NCI-H460 (cell line): Measurements from ENCODE around the gene WARS2. TPM values are rescaled to one million over a fixed set of nuclear protein-coding genes. Genes with fewer than 3 reads are reported as not detected.

Experiments
- DNase-seq: peaks from one replicate; pipeline ENCODE4 v3.0.0-alpha.2; 2016; ENCODE audit warnings: low read depth; ENCODE audit errors: extremely low read depth
- total RNA-seq: library from RNA; depleted of rRNA; stranded (reverse); fragments of >200 nt; shearing (Covaris generic); gene quantifications from 2 replicates; pipeline ENCODE4 v1.2.3, GENCODE V29; 2014

The WARS2 gene
- total RNA-seq, 1 experiment from 2014 or later: 17.6 TPM

DNA sequence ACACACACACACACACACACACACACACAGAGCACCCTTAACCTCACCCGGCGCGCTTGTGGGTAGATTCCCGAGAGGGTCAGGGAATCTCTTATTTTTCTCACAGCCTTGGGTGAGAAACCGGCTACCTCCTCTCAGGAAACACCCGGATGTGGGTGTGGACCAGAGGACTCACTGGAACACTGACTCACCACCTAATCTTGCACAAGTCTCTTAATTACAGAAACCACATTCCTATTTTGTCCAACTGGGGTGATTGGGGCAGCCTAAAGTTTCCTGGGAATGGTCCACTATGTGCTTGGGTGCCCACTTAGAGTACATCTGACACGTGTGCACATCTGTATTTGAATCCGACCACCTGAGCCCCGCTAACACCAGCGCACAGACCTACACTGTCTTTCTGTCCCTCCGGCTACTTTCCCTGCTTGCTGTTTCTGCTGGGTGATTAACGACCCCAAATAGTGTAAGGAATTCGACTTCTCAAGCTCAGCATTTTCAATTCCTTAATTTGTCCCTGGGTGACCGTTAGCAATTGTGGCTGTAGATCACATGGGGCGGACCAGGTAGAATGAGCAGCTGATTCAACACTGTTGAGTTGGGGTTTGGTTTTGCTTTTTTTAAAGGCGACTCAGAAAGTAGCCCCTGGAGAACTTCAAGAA, 138.3 kb downstream of the WARS2 start:
- peak; percentile 1 for DNase-seq

DNA sequence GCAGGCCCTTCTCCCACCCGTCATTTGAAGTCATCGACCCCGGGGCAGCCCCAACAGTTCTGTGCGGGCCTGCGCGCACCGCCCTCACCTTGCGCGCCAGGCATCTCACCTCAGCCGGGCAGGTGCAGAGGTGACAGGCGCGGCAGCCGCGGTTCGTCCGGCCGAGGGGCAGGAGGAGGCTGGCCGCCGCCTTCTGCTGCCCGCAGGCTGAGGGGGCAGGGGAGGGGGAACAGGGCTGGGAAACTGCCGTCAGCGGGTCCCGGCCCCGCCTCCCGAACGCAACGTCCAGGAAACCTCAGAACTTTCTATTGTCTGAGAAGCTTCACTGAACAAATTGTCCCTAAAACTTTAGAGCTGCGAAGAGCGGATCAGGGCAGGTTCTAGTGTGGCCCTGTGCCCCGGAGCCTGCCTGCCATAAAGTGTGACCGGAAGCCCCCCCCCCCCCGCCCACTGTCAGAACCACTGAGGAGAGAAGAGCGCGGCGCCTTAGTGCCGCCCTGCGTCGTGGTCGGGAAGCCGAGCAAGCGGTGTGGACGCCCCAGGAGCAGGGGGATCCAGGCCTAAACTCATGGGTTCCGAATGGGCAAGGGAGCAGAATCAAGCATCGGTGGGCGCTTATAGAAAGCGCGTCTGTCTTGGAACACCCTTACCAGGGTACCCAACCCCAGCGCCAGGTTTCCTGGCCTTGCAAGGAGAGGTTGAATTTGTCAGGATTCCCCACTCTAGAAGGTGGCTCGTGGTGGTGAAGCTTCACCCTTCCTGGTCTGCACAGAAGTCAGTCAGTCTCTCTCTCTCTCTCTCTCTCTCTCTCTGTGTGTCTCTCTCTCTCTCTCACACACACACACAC, 139.0 kb downstream of the WARS2 start:
- no peak for DNase-seq

DNA sequence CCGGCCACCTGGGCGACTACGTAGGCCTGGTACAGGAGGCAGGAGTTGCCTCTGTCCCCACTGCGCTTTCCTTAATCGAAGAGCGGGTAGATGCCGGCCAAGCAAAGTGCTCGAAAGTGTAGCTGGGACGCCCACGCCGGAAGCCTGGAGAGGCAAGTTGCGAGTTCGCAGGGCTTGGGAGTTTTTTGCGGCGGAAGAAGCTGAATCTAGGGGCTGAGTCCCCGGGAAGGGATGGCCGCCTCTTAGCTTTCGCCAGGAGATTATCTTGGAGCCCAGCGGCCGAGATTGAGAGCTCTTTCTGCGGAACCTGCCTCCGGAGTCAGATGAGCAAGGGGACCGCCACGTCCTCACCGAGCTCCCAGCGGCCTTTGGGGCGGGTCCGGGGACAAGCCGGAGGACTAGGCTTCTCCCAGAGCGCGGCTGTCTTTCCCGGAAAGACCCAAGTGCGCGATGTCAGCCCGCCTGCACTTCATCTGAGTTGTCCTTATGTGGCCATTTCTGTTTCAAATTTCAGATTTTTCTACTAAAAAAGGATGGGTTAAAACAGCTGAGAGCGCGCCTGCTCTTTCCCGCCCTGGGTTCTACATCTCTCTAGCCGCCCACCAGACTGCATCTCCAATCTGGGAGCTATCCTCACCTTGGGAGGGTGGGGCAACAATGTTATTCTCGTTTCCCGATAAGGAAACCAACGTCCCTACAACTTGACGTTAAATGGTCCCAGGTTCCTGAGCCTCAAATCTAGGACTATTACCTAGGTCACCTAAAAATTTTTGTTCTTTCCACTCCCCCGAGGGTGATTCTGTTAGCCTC, 139.9 kb downstream of the WARS2 start:
- DNase-seq: no peak

GRCh38 chr1:118999348-119000071, 140.9 kb downstream of the WARS2 start:
- DNase-seq: no peak

- no peak for DNase-seq
Measured at GRCh38 chr1:118998171-118998570, 142.3 kb downstream of the WARS2 start.

- no peak for DNase-seq
Measured at GRCh38 chr1:118997225-118997624, 143.2 kb downstream of the WARS2 start.

DNA sequence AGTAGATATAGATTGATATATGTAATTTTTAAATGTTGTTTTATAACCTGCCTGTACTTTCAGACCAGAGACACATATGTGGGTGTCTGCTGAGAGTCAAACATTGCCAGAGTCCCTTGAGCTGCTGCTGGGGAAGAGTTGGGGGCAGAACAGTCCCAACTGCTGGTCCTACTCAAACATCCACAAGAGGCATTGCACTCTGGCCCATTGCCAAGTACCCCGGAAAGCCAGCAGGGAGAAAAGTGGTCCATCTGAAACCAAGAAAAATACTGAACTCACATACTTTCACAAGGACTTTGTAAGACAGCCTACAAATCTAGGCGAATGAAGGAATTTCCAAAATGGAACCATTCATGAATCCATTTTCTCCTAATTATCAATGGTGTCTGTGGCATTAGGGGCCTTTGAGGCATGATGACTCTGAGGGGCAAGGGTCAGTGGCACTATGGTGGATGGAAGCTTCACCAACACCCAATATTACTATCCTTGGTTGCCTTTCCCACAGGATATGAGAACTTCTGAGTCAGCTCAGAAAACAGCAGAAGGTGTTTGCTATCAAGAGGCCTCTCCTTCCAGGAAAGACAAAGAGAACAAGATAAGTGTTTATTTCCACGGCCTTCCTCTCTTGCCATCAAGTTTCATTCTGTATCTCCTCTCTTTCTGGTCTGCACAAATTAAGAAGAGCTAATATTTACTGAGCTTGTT, 145.0 kb downstream of the WARS2 start:
- no peak for DNase-seq

DNA sequence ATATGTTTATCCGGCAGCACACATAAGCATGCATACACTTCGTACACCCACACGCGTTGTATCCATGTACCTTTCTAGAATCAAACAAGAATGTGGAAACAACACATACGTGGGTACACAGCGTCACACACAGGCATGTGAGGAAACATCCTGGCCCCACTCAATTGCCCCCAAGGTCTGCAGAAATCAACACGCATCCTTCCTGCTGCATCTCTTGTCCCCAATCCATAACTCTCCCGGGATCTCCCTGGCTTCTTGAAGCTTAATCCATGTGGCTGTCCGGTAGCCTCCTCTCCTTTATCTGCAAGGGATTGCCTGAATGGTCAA, 146.8 kb downstream of the WARS2 start:
- DNase-seq: no peak

DNA sequence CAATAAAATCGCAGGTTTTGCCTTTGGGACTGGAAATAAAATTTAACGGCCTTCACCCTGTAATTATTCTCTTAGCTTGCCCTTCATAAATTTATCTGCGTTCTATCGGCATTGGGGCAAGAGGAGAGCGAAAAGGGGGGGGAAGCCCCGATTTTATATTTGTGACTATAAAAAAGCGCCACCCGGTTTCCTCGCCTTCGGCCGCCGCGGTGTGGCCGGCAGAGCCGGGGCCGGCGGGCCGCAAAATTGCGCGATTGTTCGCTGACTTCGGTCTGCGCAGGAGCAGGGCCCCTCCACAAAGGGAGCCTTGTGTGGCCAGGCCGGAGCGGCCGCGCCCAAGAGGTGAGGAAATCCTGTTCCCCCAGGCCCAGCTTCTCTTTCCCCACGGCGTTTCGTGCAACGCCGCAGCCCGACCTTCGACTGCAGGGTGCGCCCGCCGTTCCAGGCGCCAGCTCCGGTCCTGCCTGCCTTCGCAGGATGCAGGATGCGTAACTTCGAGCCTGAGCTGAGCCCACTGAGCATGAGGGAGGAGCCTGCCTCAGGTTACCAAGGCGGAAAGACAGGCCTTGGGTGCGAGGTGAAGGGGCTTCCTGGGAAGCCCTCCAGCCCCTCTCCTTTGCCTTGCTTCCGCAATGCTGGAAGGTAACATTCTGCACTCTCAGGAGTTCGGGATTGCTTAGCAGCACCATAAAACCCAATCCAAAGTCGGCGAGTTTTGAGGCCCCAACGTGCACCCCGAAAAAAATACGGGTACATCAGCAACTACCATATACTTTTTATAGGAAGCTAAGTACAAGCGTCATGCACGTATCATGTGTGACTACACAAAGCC, 147.4 kb downstream of the WARS2 start:
- DNase-seq: no peak

DNA sequence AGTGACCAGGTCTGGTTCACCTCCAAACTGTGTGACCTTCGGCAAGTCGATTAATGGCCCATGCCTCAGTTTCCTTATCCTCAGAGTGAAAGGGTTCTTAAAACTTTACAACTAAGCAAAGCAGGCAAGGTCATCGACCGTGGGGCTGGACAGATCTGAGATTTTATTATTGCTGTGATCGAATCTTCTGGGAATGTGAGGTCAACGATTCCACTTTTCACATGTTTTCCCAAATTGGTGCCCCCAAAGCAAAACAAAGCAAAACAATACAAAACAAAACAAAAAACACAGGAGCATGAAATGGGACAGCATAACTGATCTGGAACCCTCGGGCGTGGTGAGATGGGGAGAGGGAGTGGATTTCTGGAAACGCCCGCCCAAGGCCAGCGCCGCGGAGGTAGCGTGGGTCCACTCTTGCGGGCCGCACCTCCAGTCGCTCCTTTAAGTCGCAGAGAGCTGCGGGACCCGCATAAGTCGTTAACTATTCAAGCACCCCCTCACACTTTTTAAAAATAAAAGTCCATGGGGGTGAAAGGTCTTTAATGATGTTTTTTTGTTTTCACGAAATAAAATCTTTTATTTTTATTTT, 148.1 kb downstream of the WARS2 start:
- no peak for DNase-seq

- no peak for DNase-seq
Measured at GRCh38 chr1:118991448-118991847, 149.0 kb downstream of the WARS2 start.

DNA sequence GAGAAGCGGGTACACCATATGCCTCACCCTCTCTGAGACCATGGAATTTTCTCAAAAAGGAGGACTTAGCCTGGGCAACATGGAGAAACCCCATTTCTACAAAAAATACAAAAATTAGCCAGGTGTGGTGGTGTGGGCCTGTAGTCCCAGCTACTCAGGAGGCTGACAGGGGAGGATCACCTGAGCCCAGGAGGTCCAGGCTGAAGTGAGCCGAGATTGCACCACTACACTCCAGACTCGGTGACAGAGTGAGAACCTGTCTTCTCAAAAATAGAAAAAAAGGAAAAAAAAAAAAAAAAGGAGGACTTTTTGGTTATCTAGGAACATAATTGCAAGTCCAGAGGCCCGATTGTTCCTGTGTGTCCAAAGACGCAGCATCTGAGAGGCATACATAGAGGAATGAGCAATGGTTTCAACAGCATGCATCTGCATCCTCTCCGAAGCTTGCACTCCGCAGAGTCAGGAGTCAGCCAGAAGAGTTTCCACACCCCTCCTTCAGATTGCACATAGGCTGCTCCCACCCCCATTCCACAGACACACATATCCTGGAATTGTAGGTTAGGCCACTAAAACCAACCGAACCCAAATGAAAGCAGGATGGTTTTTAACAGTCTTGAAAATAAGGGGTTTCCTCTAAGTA, 149.8 kb downstream of the WARS2 start:
- DNase-seq: no peak

- DNase-seq: no peak
Measured at GRCh38 chr1:118989878-118990378, 150.5 kb downstream of the WARS2 start.

- no peak for DNase-seq
Measured at GRCh38 chr1:118989006-118989815, 151.2 kb downstream of the WARS2 start.

- DNase-seq: no peak
Measured at GRCh38 chr1:118988186-118989005, 152.1 kb downstream of the WARS2 start, which contains the start of gene TBX15. Gene TBX15, minus strand, starts transcription at chr1:118988343. Its CDS starts 548 bp downstream, at chr1:118987795.

DNA sequence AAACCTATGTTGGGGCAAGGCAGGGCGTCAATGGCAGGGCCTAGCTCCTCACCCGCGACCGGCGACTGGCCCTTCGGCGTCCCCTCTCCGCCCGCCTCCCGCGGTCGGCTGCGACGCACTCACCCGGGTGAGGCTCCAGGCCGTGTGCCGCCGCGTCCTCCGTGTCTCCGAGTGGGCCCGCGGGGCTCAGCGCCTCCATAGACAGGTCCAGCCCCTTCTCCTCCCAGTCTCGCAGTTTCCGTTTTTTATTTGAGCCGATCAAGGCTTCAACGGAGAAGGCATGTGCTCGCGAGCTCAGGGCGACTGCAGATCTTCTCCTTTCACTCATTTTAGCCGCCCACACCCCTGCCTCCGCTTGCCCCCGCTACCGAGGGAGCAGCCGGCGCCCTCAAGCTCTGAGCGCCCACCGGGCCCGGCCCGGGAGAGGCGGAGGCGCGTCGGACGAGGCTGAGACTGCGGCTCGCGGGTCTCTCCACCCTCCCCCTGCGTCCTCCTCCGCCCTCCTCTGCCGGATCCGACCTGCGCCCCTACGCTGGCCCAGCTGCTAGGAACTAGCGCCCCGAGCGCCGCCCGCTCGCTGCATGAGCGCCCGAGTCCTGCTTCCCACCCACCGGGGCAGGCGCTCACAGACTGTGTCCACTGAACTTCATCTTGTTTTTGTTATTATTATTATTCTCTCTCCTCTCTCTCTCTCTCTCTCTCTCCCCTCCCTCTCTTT, 152.8 kb downstream of the WARS2 start:
- DNase-seq: no peak
